Lower leg skin (tissue), 3 donors: Measurements from ENCODE around the gene DPM3.

Experiments used
- POLR2A ChIP-seq, 2 donors: fragments of 450-650 bp; IDR thresholded peaks; one replicate each; pipeline ENCODE4 v1.6.1; 2016 to 2017; ENCODE audit warnings: antibody characterized with exemption in 2 of 2, mild to moderate bottlenecking in 1 of 2, moderate library complexity in 1 of 2
- TF ChIP-seq, protein P1 (sequence below), 3 donors: fragments of 450-650 bp; IDR thresholded peaks; one replicate each; pipeline ENCODE4 v1.5.1; 2016; ENCODE audit warnings: antibody characterized with exemption in 3 of 3, mild to moderate bottlenecking in 3 of 3, moderate library complexity in 2 of 3

DNA sequence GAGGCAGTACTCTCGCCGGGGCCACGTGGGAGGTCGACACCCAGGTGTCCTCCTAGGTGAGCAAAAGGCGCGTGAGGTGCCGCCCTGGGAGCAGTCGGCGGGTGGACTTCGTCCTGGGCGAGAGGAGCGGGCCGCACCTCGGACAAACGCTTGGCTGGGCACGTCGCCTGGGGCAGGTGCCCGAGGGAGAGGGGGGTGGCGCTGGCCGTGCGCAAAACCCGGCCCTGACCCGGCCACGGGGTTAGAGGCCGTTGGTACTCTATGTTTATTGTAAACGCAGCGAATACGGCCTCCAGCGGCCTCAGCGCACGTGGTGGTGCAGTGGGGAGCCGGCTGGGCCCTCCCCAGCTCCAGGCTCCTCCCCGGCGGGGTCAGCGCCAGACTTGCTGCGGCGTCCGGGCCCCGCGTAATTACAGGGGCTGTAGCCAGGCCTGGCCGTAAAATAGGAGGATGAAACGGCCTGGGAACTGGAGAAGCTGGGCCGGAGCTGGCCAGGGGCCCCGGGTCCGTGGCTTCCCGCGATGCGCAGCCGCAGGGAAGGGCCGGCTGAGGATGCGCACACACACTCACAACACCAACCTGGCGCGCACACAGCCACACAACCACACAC, 14.3 kb downstream of the DPM3 start:
- TF ChIP-seq, protein P1, sequence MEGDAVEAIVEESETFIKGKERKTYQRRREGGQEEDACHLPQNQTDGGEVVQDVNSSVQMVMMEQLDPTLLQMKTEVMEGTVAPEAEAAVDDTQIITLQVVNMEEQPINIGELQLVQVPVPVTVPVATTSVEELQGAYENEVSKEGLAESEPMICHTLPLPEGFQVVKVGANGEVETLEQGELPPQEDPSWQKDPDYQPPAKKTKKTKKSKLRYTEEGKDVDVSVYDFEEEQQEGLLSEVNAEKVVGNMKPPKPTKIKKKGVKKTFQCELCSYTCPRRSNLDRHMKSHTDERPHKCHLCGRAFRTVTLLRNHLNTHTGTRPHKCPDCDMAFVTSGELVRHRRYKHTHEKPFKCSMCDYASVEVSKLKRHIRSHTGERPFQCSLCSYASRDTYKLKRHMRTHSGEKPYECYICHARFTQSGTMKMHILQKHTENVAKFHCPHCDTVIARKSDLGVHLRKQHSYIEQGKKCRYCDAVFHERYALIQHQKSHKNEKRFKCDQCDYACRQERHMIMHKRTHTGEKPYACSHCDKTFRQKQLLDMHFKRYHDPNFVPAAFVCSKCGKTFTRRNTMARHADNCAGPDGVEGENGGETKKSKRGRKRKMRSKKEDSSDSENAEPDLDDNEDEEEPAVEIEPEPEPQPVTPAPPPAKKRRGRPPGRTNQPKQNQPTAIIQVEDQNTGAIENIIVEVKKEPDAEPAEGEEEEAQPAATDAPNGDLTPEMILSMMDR (IDR thresholded peaks at IDR 0.05) = no peak
- TF ChIP-seq POLR2A (IDR thresholded peaks at IDR 0.05) = no peak
